Fibroblast of pulmonary artery (primary cell): ENCODE results near the gene SART3.

ENCODE experiments used
- DNase-seq: peaks from one replicate; pipeline ENCODE4 v3.0.0-alpha.2; 2010; ENCODE audit warnings: low read depth
- H3K4me3 ChIP-seq: replicated peaks from 2 replicates; pipeline ENCODE4 v1.5.1; 2011; ENCODE audit warnings: low read depth, mild to moderate bottlenecking, control low read depth, low read length, moderate library complexity
- TF ChIP-seq, protein P1 (sequence below): IDR thresholded peaks from 2 replicates; pipeline ENCODE4 v1.5.1; 2011; ENCODE audit warnings: mild to moderate bottlenecking, control low read depth, low read length, inconsistent platforms; ENCODE audit errors: missing control alignments

Gene SART3

DNA sequence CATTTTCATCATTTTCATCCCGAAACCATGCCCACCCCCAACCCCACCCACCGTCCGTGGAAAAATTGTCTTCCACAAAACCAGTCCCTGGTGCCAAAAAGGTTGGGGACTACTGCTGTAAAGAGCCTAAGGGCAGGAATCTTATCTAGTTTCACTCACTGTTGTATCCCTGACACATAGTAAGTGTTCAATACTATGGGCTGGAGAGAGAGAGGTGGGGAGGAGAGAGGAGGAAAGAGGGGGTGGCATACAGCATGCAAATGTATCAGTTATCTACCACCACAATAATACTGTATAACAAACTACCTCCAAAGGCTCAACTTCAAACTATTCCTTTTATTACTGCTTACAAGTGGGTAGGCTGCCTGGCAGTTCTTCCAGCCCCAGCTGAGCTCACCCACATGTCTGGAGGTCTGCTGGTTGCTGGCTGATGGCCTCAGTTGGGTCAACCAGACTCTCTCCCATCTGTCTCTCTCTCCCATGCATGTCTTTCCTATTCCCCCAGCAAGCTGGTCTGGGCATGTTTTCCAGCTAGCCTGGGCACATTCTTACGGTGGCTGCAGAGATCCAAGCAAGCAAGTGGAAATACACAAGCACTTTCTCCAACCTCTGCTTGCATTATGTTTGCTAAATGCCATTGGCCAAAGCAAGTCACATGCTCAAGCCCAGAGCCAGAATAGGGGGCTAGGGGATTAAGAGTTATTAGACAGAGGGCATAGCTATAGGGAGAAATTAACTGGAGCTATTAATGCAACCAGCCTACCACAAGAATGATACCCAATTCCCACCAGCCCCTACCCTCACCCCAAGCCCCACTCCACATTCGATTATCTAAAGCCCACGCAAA lies 77.5 kb downstream of the SART3 start:
- no peak overlapping the region for H3K4me3 ChIP-seq
- TF ChIP-seq, protein P1, sequence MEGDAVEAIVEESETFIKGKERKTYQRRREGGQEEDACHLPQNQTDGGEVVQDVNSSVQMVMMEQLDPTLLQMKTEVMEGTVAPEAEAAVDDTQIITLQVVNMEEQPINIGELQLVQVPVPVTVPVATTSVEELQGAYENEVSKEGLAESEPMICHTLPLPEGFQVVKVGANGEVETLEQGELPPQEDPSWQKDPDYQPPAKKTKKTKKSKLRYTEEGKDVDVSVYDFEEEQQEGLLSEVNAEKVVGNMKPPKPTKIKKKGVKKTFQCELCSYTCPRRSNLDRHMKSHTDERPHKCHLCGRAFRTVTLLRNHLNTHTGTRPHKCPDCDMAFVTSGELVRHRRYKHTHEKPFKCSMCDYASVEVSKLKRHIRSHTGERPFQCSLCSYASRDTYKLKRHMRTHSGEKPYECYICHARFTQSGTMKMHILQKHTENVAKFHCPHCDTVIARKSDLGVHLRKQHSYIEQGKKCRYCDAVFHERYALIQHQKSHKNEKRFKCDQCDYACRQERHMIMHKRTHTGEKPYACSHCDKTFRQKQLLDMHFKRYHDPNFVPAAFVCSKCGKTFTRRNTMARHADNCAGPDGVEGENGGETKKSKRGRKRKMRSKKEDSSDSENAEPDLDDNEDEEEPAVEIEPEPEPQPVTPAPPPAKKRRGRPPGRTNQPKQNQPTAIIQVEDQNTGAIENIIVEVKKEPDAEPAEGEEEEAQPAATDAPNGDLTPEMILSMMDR, result no peak
- no peak for DNase-seq

DNA sequence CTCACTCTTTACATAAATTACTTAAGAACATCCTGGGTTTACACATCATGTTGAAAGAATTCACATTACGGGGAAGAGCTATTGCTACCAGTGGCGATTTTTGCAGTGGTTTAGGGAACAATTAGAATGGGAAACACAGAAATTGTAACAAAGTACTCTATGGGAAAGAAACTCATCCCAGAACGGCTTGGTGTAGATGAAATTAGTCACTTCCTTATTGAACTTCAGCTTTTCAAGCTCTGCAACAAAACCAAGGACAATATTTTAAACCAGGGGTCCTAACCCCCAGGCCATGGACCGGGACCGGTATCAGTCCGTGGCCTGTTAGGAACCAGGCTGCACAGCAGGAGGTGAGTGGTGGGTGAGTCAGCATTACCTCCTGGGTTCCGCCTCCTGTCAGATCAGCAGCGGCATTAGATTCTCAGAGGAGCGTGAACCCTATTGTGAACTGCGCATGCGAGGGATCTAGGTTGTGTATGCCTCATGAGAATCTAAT lies 78.2 kb downstream of the SART3 start:
- H3K4me3 ChIP-seq, result no peak overlapping the region
- TF ChIP-seq, protein P1, result no peak
- no peak for DNase-seq

DNA sequence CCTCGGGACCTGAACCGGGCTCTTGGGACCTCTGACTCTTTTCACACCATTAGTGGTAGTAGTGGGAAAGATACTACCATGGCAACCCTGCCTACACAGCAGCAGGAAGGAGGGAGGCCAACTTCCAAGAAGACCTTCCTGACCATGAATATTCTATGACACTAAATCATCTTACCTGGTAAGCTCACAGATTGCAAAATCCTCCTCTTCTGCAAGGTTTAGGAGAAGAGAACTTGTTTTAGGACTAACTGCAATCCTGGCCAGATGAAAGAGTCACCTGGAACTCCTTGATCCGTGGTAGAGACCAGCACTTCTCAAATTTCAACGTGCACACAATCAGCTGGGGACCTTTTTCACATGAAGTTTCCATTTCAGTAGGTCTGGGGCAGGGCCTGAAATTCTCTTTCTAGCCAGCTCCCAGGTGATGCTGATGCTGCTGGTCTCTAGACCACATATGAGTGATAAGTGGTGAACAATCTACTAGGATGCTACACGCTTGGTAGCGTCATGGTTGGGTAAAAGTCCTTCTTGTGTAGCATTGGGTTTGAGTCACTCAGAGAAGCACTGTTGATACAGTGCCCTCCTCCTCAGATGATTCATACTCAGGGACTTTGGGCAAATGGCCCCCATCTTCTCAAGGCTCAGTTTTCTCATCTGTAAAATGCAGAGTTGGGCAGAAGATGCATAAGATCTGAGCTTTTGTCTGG lies 81.5 kb downstream of the SART3 start:
- no peak for DNase-seq
- TF ChIP-seq, protein P1, result no peak
- no peak overlapping the region for H3K4me3 ChIP-seq

DNA sequence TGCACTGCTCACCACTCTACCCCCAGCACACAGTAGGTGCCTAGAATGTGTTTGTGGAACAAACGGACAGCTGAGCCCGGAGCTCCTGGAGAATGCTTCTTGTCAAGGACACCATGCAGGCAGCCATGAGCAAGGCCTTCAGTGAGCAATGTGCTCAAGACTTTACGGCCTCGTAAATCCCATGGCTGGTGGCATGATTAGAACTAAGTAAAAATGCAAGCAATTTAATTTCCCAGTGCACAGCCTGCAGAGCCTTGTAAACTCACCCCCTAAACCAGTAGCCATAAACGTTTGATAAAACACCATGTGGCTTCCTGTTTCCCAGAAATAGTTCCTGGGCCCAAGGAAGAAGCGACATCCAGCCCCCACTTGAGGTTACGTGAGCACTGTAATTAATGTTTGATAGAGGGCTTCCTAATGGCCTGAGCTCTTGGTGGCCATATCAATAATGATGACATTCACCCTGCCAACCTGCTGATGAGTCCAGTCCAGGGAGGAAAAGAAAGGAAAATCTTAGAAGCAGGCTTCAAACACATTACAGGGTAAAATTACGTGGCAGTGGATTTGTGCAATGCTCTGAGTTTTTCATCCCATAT lies 82.3 kb downstream of the SART3 start:
- TF ChIP-seq, protein P1, result no peak

DNA sequence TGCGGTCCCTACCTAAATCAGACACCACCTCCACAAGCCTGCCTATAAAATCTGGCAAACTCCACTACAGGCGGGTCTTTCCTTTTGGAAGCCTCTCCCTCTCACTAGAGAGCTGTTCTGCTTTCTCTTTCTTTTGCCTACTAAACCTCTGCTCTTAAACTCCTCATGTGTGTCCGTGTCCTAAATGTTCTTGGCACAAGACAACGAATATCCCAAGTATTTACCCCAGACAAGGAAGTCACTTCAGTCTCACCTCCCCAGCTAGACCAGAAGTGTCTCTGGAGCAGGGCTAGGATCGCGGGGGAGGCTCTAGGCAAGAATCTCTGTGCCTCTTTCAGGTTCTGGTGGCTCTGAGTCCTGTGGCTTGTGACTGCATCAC lies 83.1 kb downstream of the SART3 start:
- no peak overlapping the region for H3K4me3 ChIP-seq
- TF ChIP-seq, protein P1, result no peak
- no peak for DNase-seq

More for the DNA sequence above, 82.3 kb downstream of the SART3 start:
- no peak overlapping the region for H3K4me3 ChIP-seq
- DNase-seq, result no peak

DNA sequence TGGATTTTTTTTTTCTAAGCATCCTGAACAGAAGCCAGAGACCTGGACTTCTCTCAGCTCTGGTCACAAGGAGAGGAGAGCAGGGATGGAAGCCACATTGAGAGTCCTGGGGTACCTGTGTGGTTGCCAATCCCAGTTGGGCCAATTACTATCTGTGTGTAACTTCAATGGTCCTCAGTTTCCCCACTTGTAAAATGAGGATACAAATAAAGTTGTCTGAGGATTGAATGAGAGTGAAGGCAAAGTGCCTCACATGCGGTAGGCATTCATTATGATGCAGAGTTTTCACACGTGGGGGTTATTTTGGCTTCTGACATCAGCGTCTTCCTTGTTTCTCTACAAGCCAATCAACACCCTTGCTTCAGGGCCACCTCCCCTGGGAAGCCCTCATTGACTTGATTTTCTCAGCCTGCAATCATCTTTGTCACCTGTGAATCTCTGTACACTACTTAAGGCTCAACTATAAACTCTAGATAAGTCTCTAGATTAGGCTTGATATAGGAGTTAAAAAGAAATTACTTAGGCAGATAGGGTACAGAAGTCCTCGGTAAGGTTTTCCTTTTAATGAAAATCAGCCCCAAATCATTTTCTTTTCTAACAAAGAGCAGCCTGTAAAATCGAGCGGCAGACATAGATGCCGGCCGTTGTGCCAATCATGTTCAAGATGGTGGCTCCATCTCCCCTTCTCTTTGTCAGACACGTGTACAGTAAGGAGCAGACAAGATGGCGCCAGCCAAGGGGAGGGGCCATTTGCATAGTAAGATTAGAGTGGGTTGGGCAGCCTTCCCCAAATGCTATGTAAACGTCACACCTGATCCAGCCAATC lies 83.7 kb downstream of the SART3 start:
- no peak for DNase-seq
- TF ChIP-seq, protein P1, result no peak
- H3K4me3 ChIP-seq, result no peak overlapping the region
